Keratinocyte (primary cell): ENCODE results near the gene CDT1. TPM values are rescaled to one million over a fixed set of nuclear protein-coding genes. Genes with fewer than 3 reads are reported as not detected.

Experiments
- DNase-seq: peaks from one replicate; pipeline ENCODE4 v3.0.0-alpha.2; 2011; ENCODE audit warnings: low read depth, missing footprints, low spot score
- FAIRE-seq: peaks from 2 replicates; lab custom pipeline; 2011; peaks lifted over from hg19 to GRCh38; lab: Jason Lieb, UNC
- H2AFZ ChIP-seq: 2 replicates; pipeline ENCODE4 v1.6.0; 2012; ENCODE audit warnings: low read length, control low read depth, inconsistent platforms; ENCODE audit not compliant: control insufficient read depth
- H3K27ac ChIP-seq: 2 replicates; pipeline ENCODE4 v1.5.1; 2011; ENCODE audit warnings: low read length; ENCODE audit not compliant: control insufficient read depth, insufficient read depth
- H3K27me3 ChIP-seq: 3 replicates; pipeline ENCODE4 v1.6.0; 2011; ENCODE audit warnings: low read length; ENCODE audit not compliant: control insufficient read depth, insufficient read depth; ENCODE audit errors: extremely low read depth
- H3K36me3 ChIP-seq, 2 experiments: 2 replicates in 1 of 2; 3 replicates in 1 of 2; pipeline ENCODE4 v1.5.1; 2011; ENCODE audit warnings: low read length in 2 of 2, mild to moderate bottlenecking in 1 of 2; ENCODE audit not compliant: control insufficient read depth in 2 of 2, insufficient read depth in 2 of 2; ENCODE audit errors: extremely low read depth in 1 of 2
- H3K4me1 ChIP-seq: 3 replicates; pipeline ENCODE4 v1.5.1; 2011; ENCODE audit warnings: low read length; ENCODE audit not compliant: control insufficient read depth, insufficient read depth; ENCODE audit errors: extremely low read depth
- H3K4me2 ChIP-seq: 3 replicates; pipeline ENCODE4 v1.6.0; 2011; ENCODE audit warnings: low read depth, low read length; ENCODE audit not compliant: control insufficient read depth, insufficient read depth; ENCODE audit errors: extremely low read depth
- H3K4me3 ChIP-seq, 3 experiments: fragments of 200-600 bp in 1 of 3; sonication (generic) in 1 of 3; 2 replicates in 2 of 3; 3 replicates in 1 of 3; pipeline ENCODE4 v1.5.1; 2011 to 2016; ENCODE audit warnings: low read length in 3 of 3, mild to moderate bottlenecking in 3 of 3, control low read depth in 2 of 3, inconsistent platforms in 1 of 3, low read depth in 1 of 3, mixed read lengths in 1 of 3, mixed run types in 1 of 3, moderate library complexity in 1 of 3; ENCODE audit not compliant: control insufficient read depth in 2 of 3, insufficient read depth in 2 of 3; ENCODE audit errors: extremely low read depth in 1 of 3
- H3K79me2 ChIP-seq: 2 replicates; pipeline ENCODE4 v1.6.0; 2012; ENCODE audit warnings: low read length; ENCODE audit not compliant: control insufficient read depth, insufficient read depth
- H3K9ac ChIP-seq: 3 replicates; pipeline ENCODE4 v1.6.0; 2011; ENCODE audit warnings: low read length; ENCODE audit not compliant: control insufficient read depth, insufficient read depth; ENCODE audit errors: extremely low read depth
- H3K9me1 ChIP-seq: 3 replicates; pipeline ENCODE4 v1.6.0; 2011; ENCODE audit warnings: low read length; ENCODE audit not compliant: control insufficient read depth, insufficient read depth; ENCODE audit errors: extremely low read depth
- H3K9me3 ChIP-seq: 2 replicates; pipeline ENCODE4 v1.5.1; 2012; ENCODE audit warnings: low read depth, low read length; ENCODE audit not compliant: control insufficient read depth
- H4K20me1 ChIP-seq: 3 replicates; pipeline ENCODE4 v1.6.0; 2011; ENCODE audit warnings: low read length; ENCODE audit not compliant: control insufficient read depth, insufficient read depth; ENCODE audit errors: extremely low read depth
- EZH2 ChIP-seq: IDR thresholded peaks from one replicate; pipeline ENCODE4 v1.6.1; 2012; ENCODE audit warnings: inconsistent platforms, mild to moderate bottlenecking, low read length, moderate library complexity
- dilution Hi-C: fragments of 300-500 bp; cut with MboI; formaldehyde crosslinking; loops from one replicate; pipeline ENCODE4 v1.7.0; 2020; ENCODE audit warnings: low sequenced_read_pairs; ENCODE audit not compliant: extremely low pct_ligation_motif_present
- polyA plus RNA-seq, 5 experiments: library from polyadenylated mRNA; depleted of rRNA in 3 of 5; stranded (reverse) in 3 of 5; stranded (forward) in 1 of 5; unstranded in 1 of 5; fragments of >200 nt; gene quantifications; 1 replicate in 1 of 5; 2 replicates in 3 of 5; 3 replicates in 1 of 5; pipeline versions ENCODE4 v1.2.1 to v1.2.3, GENCODE V29; 2011 to 2012; ENCODE audit warnings: missing spikeins in 2 of 5, low read depth in 1 of 5, low replicate concordance in 1 of 5
- TF ChIP-seq, protein P1 (sequence below), 3 experiments: IDR thresholded peaks in 1 of 3; conservative IDR thresholded peaks in 1 of 3; optimal IDR thresholded peaks in 1 of 3; 2 replicates in 2 of 3; 3 replicates in 1 of 3; pipeline versions ENCODE3 to v1.5.1; 2011; ENCODE audit warnings: low read length in 3 of 3, mild to moderate bottlenecking in 3 of 3, moderate library complexity in 2 of 3, control low read depth in 1 of 3, inconsistent platforms in 1 of 3; ENCODE audit not compliant: insufficient read depth in 2 of 3; ENCODE audit errors: extremely low read depth in 1 of 3

CDT1 gene
- polyA plus RNA-seq, 1 donor (not counting 4 experiments of a cell fraction or from before 2014, with no cell fraction given), result 2.0 TPM

DNA sequence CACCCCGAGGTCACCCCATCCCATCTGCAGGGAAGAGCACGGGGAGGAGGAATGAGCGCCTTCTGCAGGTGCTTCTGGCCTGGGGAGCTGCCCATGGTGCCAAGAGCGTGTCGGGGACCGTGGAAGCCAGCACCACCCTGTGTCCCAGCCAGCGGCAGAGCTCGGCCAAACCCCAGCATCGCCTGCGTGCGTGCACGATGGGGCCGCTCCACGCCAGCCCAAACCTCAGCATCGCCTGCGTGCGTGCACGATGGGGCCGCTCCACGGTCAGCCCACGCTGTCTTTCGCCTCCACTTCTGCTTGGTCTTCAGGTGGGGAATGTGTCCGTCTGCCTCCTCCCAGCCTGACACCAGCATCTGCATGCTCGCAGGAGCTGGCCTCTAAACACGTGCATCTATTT, 39.2 kb downstream of the CDT1 start:
- Histone ChIP-seq H4K20me1 (no peaks in the 10 kb centered on the region), H3K27ac (no peak overlapping the region), H3K4me3 (no peak overlapping the region), H3K27me3 (no peaks in the 10 kb centered on the region), H3K36me3 (peaks cover 0 to 14% of the 10 kb centered on the region in 2 experiments), H3K4me1 (no peaks in the 10 kb centered on the region), H3K79me2 (no peaks in the 10 kb centered on the region), H3K9me3 (no peaks in the 10 kb centered on the region), H3K9ac (no peak overlapping the region), H3K9me1 (no peaks in the 10 kb centered on the region), H3K4me2 (no peak overlapping the region), H2AFZ (no peak overlapping the region)
- no peak for FAIRE-seq
- no peak for DNase-seq
- TF ChIP-seq EZH2, result no peak
- TF ChIP-seq, protein P1, sequence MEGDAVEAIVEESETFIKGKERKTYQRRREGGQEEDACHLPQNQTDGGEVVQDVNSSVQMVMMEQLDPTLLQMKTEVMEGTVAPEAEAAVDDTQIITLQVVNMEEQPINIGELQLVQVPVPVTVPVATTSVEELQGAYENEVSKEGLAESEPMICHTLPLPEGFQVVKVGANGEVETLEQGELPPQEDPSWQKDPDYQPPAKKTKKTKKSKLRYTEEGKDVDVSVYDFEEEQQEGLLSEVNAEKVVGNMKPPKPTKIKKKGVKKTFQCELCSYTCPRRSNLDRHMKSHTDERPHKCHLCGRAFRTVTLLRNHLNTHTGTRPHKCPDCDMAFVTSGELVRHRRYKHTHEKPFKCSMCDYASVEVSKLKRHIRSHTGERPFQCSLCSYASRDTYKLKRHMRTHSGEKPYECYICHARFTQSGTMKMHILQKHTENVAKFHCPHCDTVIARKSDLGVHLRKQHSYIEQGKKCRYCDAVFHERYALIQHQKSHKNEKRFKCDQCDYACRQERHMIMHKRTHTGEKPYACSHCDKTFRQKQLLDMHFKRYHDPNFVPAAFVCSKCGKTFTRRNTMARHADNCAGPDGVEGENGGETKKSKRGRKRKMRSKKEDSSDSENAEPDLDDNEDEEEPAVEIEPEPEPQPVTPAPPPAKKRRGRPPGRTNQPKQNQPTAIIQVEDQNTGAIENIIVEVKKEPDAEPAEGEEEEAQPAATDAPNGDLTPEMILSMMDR (optimal IDR thresholded peaks at IDR 0.05 in 1 of 3, IDR thresholded peaks at IDR 0.05 in 1 of 3, conservative IDR thresholded peaks at IDR 0.05 in 1 of 3; ENCODE audit: extremely low read depth in 1 of 3, insufficient read depth in 2 of 3, low read length in 3 of 3), result no peak
- dilution Hi-C loops, result no loop called here

DNA sequence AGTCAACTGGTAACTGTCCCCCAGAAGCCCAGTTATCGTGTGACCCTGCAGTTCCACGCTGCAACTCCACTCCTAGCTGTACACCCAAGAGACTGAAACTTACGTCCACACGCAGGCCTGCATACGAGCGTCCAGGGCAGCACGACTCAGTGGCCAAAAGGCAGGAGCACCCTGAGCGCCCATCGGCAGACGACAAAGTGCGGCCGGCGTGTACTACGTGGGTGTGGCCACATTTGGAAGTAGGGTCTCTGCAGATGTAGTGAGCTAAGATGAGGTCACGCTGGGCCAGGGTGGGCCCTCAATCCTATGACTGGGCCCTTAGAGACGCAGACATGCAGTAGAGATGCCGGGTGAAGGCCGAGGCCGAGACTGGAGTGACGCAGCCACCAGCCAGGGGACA, 39.7 kb downstream of the CDT1 start:
- Histone ChIP-seq H2AFZ (no peak overlapping the region), H3K27me3 (no peaks in the 10 kb centered on the region), H3K36me3 (peaks cover 0 to 14% of the 10 kb centered on the region in 2 experiments), H4K20me1 (no peaks in the 10 kb centered on the region), H3K4me1 (no peaks in the 10 kb centered on the region), H3K9ac (no peak overlapping the region), H3K79me2 (no peaks in the 10 kb centered on the region), H3K27ac (no peak overlapping the region), H3K4me2 (no peak overlapping the region), H3K9me3 (no peaks in the 10 kb centered on the region), H3K4me3 (no peak overlapping the region), H3K9me1 (no peaks in the 10 kb centered on the region)
- no peak for FAIRE-seq
- TF ChIP-seq EZH2, result no peak
- TF ChIP-seq, protein P1 (optimal IDR thresholded peaks at IDR 0.05 in 1 of 3, IDR thresholded peaks at IDR 0.05 in 1 of 3, conservative IDR thresholded peaks at IDR 0.05 in 1 of 3; ENCODE audit: extremely low read depth in 1 of 3, insufficient read depth in 2 of 3, low read length in 3 of 3), result no peak
- no peak for DNase-seq
- dilution Hi-C loops, result no loop called here
